Ovary (tissue), 3 donors: ENCODE measurements around the gene RFX1.

ENCODE experiments used
- EP300 ChIP-seq: sonication (generic); formaldehyde crosslinking; IDR thresholded peaks from one replicate; pipeline ENCODE4 v1.6.1; 2017; ENCODE audit warnings: antibody characterized with exemption
- POLR2A ChIP-seq: fragments of 450-650 bp; IDR thresholded peaks from one replicate; pipeline ENCODE4 v1.6.1; 2017; ENCODE audit warnings: antibody characterized with exemption, mild to moderate bottlenecking, moderate library complexity
- TF ChIP-seq, protein P1 (sequence below), 3 donors: fragments of 450-650 bp in 2 of 3; fragments of 200-600 bp in 1 of 3; IDR thresholded peaks; one replicate each; pipeline versions ENCODE4 v1.5.1 to v1.8.0; 2016 to 2022; ENCODE audit warnings: antibody characterized with exemption in 3 of 3, mild to moderate bottlenecking in 1 of 3
- donor health status: DM: no; HTN: no; CAD: no.

DNA sequence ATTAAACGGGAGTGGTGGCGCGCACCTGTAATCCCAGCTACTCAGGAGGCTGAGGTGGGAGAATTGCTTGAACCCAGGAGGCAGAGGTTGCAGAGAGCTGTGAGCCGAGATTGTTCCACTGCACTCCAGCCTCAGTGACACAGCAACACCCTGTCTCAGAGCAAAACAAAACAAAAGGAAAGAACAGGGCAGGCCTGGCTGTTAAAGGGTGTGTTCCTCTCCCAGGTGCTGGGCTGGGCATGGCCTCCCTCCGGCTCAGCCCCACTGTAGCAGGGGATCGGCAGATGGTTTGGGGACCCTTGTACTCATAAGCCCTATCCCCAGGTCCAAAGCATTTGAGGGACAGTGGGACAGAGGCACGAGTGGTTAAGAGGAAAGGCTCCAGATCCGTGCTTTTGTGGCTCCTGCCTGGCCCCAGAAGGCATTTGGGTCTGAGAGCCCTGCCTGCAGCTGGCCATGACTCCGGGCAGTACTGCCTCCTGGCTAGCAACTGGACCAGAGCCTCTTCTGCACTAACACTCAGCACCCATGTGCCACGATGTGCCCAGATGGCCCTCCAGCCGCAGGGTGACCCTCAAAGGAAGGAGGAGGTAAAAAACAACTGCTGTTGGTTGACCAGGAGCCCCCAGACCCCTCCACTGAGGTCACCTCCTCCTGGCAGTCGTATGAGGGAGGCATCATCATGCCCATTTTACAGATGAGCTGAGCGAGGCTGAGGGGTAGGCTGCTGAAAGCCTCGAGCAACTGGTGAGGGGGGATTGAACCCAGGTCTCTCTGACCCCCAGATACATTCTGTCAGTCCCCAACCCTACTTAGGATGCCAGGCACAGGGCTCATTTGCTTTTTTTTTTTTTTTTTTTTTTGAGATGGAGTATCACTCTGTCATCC, 10.0 kb downstream of the RFX1 start:
- TF ChIP-seq EP300 (no peak), POLR2A (no peak)
- TF ChIP-seq, protein P1, sequence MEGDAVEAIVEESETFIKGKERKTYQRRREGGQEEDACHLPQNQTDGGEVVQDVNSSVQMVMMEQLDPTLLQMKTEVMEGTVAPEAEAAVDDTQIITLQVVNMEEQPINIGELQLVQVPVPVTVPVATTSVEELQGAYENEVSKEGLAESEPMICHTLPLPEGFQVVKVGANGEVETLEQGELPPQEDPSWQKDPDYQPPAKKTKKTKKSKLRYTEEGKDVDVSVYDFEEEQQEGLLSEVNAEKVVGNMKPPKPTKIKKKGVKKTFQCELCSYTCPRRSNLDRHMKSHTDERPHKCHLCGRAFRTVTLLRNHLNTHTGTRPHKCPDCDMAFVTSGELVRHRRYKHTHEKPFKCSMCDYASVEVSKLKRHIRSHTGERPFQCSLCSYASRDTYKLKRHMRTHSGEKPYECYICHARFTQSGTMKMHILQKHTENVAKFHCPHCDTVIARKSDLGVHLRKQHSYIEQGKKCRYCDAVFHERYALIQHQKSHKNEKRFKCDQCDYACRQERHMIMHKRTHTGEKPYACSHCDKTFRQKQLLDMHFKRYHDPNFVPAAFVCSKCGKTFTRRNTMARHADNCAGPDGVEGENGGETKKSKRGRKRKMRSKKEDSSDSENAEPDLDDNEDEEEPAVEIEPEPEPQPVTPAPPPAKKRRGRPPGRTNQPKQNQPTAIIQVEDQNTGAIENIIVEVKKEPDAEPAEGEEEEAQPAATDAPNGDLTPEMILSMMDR (IDR thresholded peaks at IDR 0.05) = no peak
